HG03280 (cell line): ENCODE data around the gene FBXO46.
"Not testable (repeated sequence)": the region's sequence is repeated elsewhere in the genome, so short reads cannot be mapped to it uniquely, and the experiment has no call there.

Experiments used
- ATAC-seq: cut with Tn5 transposase; IDR thresholded peaks from one replicate; pipeline ENCODE4 v1.9.1; 2021; ENCODE audit warnings: mild to moderate bottlenecking, moderate library complexity; ENCODE audit not compliant: unreplicated experiment

Gene FBXO46

GRCh38 chr19:45766296-45766868, 35.7 kb upstream of the FBXO46 start:
- ATAC-seq: no peak

- no peak for ATAC-seq
Observed at GRCh38 chr19:45765702-45766295, 35.1 kb upstream of the FBXO46 start.

GRCh38 chr19:45764945-45765701, 34.4 kb upstream of the FBXO46 start:
- ATAC-seq: no peak

GRCh38 chr19:45764475-45764874, 33.8 kb upstream of the FBXO46 start:
- no peak for ATAC-seq

GRCh38 chr19:45763691-45764294, 33.1 kb upstream of the FBXO46 start:
- no peak for ATAC-seq

GRCh38 chr19:45762870-45763631, 32.4 kb upstream of the FBXO46 start:
- ATAC-seq: no peak

- no peak for ATAC-seq
Observed at GRCh38 chr19:45761714-45762113, 31.0 kb upstream of the FBXO46 start.

- no peak for ATAC-seq
Observed at GRCh38 chr19:45758921-45759320, 28.2 kb upstream of the FBXO46 start.

- no peak for ATAC-seq
Observed at GRCh38 chr19:45757695-45758094, 27.0 kb upstream of the FBXO46 start.

- no peak for ATAC-seq
Observed at GRCh38 chr19:45754323-45754722, 23.6 kb upstream of the FBXO46 start.

GRCh38 chr19:45753548-45753947, 22.9 kb upstream of the FBXO46 start:
- no peak for ATAC-seq

- ATAC-seq: no peak
Observed at GRCh38 chr19:45752639-45753038, 21.9 kb upstream of the FBXO46 start.

GRCh38 chr19:45751483-45751882, 20.8 kb upstream of the FBXO46 start:
- not testable (repeated sequence) for ATAC-seq

GRCh38 chr19:45747513-45747912, 16.8 kb upstream of the FBXO46 start:
- no peak for ATAC-seq

GRCh38 chr19:45746866-45747265, 16.2 kb upstream of the FBXO46 start:
- no peak for ATAC-seq

GRCh38 chr19:45745606-45746005, 14.9 kb upstream of the FBXO46 start:
- no peak for ATAC-seq

- no peak for ATAC-seq
Observed at GRCh38 chr19:45742969-45743368, 12.3 kb upstream of the FBXO46 start.

- ATAC-seq: no peak
Observed at GRCh38 chr19:45739498-45740439, 9.1 kb upstream of the FBXO46 start.

- no peak for ATAC-seq
Observed at GRCh38 chr19:45733160-45733810, 2.6 kb upstream of the FBXO46 start, which contains the start of gene MEIOSIN. Gene MEIOSIN, plus strand, starts transcription at chr19:45733439. Its CDS starts 1,938 bp downstream, at chr19:45735377.
